Measurements from ENCODE around the gene ATP5IF1.

Gene ATP5IF1

DNA sequence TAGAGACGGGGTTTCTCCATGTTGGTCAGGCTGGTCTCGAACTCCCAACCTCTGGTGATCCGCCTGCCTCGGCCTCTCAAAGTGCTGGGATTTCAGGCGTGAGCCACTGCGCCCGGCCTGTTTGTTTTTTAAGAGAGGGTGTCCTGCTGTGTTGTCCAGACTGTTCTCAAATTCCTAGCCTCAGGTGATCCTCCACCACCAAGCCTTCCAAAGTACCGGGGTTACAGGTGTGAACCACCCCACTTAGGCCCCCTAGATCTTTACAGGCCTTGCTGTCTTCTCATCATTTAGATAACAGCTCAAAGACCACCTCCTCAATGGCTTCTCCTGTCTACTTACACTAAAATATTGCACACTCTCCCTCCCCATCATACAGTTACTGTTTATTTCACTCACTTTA lies 29.7 kb downstream of the ATP5IF1 start:
- no peak for DNase-seq (ENCODE audit: low read depth)

DNA sequence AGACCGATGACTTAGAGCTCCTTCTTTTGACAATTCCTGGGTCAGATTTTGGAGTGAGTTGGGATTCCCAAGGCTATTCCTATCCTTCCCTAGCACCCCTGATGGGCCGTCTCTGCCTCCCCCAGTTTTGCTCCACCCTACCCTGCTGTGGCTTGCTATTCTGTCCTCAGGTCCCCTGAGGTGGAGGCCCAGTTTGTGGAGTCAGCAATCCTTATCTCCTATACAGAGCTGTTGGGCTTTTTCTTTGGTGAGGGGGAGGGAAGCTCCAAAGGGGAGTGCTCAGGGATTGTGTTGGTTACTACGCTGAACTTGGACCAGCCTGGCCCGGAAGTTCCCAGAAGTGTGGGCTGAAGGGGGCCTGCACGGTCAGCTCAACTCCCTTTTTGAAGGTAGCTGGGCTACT lies 31.0 kb downstream of the ATP5IF1 start:
- no peak for DNase-seq (ENCODE audit: low read depth)

DNA sequence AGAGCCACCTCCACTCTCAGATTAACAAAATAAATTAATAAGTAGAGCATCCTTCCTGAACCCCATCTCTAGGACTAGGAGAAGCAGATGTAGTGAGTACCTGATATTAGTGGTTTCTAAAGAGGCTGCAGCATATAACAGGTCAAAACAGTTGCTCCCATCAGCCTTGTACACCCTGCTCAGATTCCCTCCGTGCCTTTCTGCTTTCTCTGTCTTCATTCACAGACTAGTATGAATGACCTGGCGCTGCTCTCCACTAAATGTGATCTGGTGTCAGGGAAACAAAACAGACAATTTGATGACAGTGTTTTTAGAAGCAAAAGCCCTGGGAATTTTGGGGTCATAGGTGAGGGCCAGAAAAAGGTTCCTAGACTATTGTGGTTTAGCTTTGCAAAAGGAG lies 31.7 kb downstream of the ATP5IF1 start:
- DNase-seq (ENCODE audit: low read depth) = no peak

DNA sequence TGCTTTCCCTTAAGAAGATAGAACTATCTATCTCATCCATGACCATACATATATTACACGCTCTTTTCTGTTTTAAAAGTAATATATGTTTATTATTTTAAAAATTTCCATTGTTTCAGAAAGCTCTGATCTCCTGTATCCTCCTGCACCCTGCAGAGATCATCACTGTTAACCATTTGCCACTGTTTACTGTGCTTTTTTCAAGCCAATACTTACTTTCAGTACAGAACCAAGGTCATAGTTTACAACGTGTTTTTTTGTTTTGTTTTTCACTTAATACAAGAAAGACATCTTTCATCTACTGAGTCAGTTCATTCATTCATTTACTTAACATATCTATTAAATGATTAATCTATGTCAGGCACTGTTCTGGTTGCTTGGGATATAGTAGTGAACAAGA lies 33.6 kb downstream of the ATP5IF1 start:
- no peak for DNase-seq (ENCODE audit: low read depth)

DNA sequence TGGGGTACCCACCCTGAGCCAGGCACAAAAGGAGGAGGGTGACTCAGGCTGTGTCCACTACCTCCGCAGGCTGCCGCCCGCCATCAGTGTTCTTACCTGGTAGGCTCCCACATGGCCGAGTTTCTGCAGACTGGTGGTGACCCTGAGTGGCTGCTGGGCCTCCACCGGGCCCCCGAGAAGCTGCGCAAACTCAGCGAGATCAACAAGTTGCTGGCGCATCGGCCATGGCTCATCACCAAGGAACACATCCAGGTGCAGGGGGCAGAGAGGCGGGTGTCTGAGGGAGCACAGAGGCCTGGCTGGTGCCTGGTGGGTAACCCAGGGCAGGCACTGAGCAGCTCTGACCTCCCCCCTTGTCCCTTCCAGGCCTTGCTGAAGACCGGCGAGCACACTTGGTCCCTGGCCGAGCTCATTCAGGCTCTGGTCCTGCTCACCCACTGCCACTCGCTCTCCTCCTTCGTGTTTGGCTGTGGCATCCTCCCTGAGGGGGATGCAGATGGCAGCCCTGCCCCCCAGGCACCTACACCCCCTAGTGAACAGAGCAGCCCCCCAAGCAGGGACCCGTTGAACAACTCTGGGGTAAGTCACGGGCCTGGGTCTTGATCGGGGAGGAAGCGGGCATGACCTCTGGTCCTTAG lies 36.4 kb downstream of the ATP5IF1 start:
- no peak for DNase-seq (ENCODE audit: low read depth)

DNA sequence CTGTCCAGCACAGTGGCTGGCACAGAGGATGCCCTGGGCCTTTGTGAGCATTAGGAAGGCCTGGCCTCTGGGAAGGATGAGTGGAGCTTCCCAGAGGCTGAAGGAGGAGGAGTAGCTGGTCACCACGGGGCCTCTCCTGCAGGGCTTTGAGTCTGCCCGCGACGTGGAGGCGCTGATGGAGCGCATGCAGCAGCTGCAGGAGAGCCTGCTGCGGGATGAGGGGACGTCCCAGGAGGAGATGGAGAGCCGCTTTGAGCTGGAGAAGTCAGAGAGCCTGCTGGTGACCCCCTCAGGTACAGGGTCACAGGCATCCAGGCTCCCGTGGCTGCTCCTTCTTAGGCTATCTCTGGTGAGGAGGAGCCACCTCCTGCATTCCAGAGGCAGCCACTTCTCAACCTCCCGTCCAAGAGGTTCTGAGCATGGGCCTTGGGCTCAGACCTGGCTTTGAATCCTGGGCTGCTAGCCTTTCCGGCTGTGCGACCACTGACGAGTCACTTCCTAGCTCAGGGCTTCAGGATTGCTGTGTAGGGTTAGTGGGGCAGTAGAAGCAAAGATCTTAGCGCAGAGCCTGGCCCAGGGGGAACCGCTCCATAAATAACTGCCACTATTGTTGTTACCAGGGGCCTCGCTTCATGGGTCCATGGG lies 37.4 kb downstream of the ATP5IF1 start:
- DNase-seq (ENCODE audit: low read depth) = no peak

DNA sequence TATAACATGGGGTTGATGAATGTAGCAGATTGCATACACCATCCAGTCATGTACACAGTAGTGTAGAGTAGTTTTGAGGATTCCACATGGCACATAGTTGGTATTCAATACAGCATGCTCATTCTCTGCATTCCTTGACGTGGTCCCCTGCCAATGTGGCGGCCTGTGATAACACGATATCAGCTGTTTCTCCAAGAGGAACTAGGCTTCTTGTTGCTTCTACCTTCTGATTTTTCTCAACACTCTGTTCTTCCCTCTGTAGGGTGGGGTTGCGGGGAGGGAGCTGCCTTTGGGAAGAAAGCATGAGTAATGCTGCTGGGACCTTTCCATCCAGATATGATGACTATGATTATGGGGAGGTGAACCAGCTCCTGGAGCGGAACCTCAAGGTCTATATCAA lies 42.8 kb downstream of the ATP5IF1 start:
- DNase-seq (ENCODE audit: low read depth) = no peak

DNA sequence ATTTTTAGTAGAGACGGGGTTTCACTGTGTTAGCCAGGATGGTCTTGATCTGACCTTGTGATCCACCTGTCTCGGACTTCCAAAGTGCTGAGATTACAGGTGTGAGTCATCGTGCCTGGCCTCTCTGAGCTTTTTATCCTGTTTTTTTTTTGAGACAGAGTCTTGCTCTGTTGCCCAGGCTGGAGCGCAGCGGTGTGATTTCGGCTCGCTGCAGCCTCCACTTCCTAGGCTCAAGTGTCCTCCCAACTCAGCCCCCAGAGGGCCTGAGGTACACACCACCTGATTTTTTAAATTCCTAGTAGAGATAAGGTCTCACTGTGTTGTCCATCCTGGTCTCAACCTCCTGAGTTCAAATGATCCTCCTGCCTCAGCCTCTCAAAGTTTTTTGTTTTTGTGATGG lies 43.8 kb downstream of the ATP5IF1 start:
- no peak for DNase-seq (ENCODE audit: low read depth)

DNA sequence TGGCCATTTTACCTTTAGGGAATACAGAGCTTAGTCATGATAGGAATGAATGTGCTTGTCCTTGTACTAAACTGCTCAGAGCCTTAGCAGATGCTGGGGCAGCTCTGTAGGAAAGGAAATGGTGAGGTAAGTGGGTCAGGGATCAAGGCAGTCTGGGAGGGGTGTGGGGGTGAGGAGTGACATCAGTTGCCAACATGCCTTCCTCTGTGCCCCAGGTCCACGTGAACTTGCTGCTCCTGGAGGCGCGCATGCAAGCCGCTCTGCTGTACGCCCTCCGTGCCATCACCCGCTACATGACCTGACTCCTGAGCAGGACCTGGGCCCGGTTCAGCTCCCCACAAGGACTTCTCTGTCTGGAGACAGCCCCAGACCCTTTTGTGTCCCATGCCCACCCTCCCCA lies 44.6 kb downstream of the ATP5IF1 start:
- DNase-seq (ENCODE audit: low read depth) = no peak

DNA sequence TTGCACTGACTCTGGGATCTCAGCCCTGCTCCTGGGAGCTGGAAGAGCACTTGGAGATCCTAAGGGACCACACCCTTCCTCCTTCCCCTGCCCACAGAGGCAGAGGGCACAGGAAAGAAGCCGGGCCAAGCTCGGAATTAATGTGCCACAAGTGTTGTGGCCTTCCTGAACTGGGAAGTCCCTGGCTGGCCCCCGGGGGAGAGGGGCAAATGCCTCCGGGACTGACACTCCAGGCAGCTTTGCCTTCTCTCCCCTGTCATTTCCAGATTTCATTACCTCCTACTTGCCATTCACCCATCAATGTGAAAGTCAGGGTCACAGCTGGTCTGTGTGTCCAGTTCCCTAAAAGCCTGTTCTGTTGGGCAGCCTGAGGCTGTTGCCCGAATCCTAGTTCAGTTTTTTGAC lies 45.1 kb downstream of the ATP5IF1 start:
- DNase-seq (ENCODE audit: low read depth) = no peak

DNA sequence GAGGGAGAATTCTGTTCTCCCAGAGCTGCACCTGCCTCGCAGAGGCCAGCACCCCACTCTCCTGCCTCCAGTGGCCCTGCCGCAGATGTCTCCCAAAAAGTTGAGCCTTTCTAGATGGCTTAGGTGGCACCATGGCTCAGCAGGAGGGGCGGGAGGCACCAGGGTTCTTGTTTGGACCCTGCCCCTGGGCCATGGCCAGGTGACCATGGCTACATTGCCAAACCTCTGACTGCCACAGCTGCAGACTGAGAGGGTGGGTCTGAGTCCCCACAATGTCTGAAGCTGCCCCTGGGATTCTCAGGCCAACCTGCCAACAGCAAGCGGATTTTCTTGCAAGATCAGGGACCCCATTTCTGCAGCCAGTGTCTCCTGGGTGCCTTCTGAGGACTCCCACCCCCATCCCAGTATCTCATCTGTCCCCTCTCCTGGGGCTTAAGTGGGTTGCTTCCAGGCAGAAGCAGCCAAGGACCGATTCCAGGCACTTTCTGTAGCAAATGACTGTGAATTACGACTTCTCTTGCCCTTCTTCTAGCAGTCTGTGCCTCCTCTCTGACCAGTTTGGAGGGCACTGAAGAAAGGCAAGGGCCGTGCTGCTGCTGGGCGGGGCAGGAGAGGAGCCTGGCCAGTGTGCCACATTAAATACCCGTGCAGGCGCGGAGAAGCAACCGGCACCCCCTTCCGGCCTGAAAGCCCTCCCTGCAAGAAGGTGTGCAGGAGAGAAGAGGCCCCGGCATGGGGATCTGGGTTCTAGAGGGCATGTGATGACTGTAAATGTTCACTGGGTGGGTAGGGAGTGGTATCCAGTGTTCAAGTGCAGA lies 45.9 kb downstream of the ATP5IF1 start:
- no peak for DNase-seq (ENCODE audit: low read depth)

DNA sequence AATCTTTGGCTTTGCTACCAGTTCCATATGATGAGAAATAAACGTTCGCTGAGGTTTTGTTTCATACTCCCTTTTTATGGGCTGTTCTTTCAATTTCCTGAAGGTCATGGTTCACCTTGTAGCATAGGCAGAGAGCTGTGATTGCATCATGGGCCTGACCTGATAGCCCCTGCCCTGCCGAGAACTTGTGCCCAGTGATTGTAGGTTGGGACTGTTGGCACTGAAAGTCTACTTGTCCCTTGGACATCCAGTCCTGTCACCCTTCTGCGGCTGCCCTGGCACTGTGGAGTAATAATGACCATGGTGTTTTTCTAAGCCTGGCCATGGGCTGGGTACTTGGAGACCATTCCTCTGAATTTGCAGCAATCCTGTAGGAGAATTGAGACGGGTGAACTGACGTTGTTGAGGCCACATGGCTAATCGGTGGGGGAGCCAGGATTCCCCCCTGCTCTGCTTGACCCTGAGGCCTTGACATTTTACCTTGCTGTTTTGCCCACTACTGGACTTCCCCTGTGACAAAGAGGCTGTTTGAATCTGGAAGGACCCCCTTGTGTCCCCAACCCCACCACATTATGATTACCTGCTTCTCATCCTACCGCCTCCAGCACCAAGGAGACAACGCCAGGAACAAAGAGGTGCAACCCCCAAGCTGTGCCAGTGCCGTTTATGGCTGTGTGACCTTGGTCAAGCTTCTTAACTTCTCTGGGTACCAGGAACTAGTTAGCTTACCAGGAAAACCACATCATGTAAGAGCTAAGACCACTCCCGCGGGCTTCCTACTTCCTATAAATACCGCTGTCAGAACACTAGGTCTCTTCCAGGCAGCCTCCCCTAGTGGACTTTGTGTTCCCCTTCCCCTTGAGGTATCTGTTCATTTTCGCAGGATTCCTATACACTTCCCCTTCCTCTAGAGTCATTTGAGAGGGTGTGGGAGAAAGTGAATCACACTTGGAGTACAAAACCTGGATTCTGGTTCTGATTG lies 46.8 kb downstream of the ATP5IF1 start:
- DNase-seq (ENCODE audit: low read depth) = no peak

DNA sequence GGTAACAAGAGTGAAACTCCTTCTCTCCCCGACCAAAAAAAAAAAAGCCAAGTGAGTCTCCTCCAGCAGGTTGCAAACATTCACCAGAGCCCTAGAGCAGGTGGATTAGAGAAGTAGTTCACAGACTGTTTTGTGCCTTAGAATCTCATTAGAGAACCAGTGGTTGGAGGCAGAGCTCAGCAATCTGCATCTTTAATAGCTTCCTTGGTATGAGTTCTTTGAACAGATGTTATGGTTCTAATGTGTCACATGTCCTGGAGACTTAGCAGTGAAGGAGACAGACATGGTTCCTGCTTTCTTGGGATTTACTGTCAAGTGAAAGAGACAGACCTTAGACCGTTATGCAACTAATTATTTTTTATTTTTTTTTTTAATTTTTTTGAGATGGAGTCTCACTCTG lies 50.2 kb downstream of the ATP5IF1 start:
- no peak for DNase-seq (ENCODE audit: low read depth)
